ENCODE data around the gene KLF11. TPM values are rescaled to one million over a fixed set of nuclear protein-coding genes. Genes with fewer than 3 reads are reported as not detected.

KLF11 gene
- 5.2 TPM for polyA plus RNA-seq (2013, experiment 1 of 2)
- polyA plus RNA-seq (2013, experiment 2 of 2), result 5.3 TPM

DNA sequence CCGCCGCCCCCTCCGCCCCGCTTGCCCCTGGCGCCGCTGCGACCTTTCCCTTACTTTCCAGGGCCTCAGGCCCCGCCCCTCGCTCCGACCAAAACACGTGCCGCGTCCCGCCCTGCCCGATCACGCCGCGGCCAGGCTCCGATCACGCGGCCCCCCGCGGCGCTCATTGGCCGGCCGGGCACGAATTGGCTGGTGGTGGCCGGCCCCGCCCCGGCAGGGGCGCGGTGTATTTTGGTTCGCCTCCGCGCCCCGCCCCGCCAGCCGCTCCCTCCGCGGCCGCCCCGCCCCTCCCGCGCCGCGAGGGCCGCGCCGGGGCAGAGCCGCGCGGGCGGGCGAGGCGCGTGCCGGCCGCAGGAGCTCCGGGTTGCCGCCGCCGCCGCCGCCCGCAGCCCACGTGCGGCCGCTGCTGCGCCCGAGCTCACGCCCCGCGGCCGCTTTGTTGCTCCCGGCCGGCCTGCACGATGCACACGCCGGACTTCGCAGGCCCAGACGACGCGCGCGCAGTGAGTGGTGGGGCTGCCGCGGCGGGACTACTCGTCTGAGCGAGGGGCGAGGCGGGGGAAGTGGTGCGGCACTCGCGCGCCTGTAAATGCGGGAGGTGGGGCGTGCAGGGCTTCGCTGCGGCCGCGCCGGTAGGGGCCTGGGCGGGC, at the start of gene KLF11:
Gene KLF11 (plus strand): TSS at position 295 of the 650 bp plus-strand sequence. CDS start 167 bp downstream, at position 462.
- no peaks in the 10 kb centered on the region for H3K79me1 ChIP-seq (ENCODE audit: low read length)
- H3K9ac ChIP-seq (ENCODE audit: low read length), result peak within 1 kb of the TSS; percentile 74
- DNase-seq, result peak; percentile 93
- no peak within 1 kb of the TSS for H2BK5ac ChIP-seq (ENCODE audit: low read length)
- H3K4me1 ChIP-seq (ENCODE audit: control insufficient read depth, low read depth, low read length), result no peaks in the 10 kb centered on the region
- H3K27me3 ChIP-seq (ENCODE audit: insufficient read depth, low read length, poor library complexity), result no peaks in the 10 kb centered on the region
- H3K4ac ChIP-seq (ENCODE audit: low read depth, low read length), result peak within 1 kb of the TSS; percentile 77
- no CpG with 5 or more reads among the region's 104 CpGs for WGBS (ENCODE audit: extremely low coverage, insufficient coverage, low lambda C conversion rate)
- H2BK120ac ChIP-seq (ENCODE audit: low read depth, low read length), result no peak within 1 kb of the TSS
- H3K36me3 ChIP-seq (ENCODE audit: control insufficient read depth, insufficient read depth, low read length), result peaks cover 1% of the 10 kb centered on the region
- H3K4me2 ChIP-seq (ENCODE audit: low read length), result peak within 1 kb of the TSS; percentile 40
- no peaks in the 10 kb centered on the region for H3K79me2 ChIP-seq (ENCODE audit: control insufficient read depth, insufficient read depth, low read length)
- H3K4me3 ChIP-seq (ENCODE audit: low read length), result peak within 1 kb of the TSS; percentile 19
- no peak within 1 kb of the TSS for H3K23ac ChIP-seq (ENCODE audit: low read length)
- H3K56ac ChIP-seq (ENCODE audit: low read length), result peak within 1 kb of the TSS; percentile 88
- H3K18ac ChIP-seq (ENCODE audit: low read length), result peak within 1 kb of the TSS; percentile 51
- H3K27ac ChIP-seq (ENCODE audit: low read depth, low read length), result peak within 1 kb of the TSS; percentile 48
- H4K5ac ChIP-seq (ENCODE audit: low read length), result no peak within 1 kb of the TSS
- no peak within 1 kb of the TSS for H2BK15ac ChIP-seq (replicated peaks; ENCODE audit: low read depth)
- no peak within 1 kb of the TSS for H2AK5ac ChIP-seq (ENCODE audit: low read length)
- H4K8ac ChIP-seq (ENCODE audit: low read depth, low read length), result no peak within 1 kb of the TSS

DNA sequence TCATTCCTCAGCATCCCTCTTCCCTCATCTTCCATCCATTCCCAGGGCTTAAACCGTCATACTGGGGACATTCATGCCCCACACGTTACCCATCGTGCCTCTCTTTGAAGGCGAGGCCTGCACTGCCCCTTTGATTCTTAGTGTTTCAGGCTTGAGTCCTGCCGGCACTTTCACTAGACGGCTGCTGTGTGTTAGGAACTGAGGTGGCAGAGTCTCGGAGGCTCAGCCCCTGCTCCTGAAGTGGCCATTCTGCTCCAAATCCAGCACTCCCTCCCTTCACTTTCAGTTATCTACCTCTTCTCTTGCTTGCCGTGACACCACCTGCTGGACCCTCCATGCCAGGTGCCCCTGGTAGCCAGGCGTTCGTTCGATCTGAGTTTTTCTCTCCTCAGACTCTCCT, 48.9 kb upstream of the KLF11 start:
- no peak overlapping the region for H2BK15ac ChIP-seq (replicated peaks; ENCODE audit: low read depth)
- no peaks in the 10 kb centered on the region for H3K27me3 ChIP-seq (ENCODE audit: insufficient read depth, low read length, poor library complexity)
- H4K5ac ChIP-seq (ENCODE audit: low read length), result no peak overlapping the region
- H2AK5ac ChIP-seq (ENCODE audit: low read length), result no peak overlapping the region
- no peak overlapping the region for H2BK120ac ChIP-seq (ENCODE audit: low read depth, low read length)
- WGBS (ENCODE audit: extremely low coverage, insufficient coverage, low lambda C conversion rate), result no CpG with 5 or more reads among the region's 11 CpGs
- H3K27ac ChIP-seq (ENCODE audit: low read depth, low read length), result no peak overlapping the region
- no peak overlapping the region for H2BK5ac ChIP-seq (ENCODE audit: low read length)
- H3K23ac ChIP-seq (ENCODE audit: low read length), result no peak overlapping the region
- H3K18ac ChIP-seq (ENCODE audit: low read length), result no peak overlapping the region
- H3K79me2 ChIP-seq (ENCODE audit: control insufficient read depth, insufficient read depth, low read length), result no peaks in the 10 kb centered on the region
- no peak overlapping the region for H4K8ac ChIP-seq (ENCODE audit: low read depth, low read length)
- H3K56ac ChIP-seq (ENCODE audit: low read length), result no peak overlapping the region
- no peaks in the 10 kb centered on the region for H3K36me3 ChIP-seq (ENCODE audit: control insufficient read depth, insufficient read depth, low read length)
- no peak overlapping the region for H3K4ac ChIP-seq (ENCODE audit: low read depth, low read length)
- H3K4me1 ChIP-seq (ENCODE audit: control insufficient read depth, low read depth, low read length), result no peaks in the 10 kb centered on the region
- no peaks in the 10 kb centered on the region for H3K79me1 ChIP-seq (ENCODE audit: low read length)
- no peak overlapping the region for H3K4me2 ChIP-seq (ENCODE audit: low read length)
- H3K4me3 ChIP-seq (ENCODE audit: low read length), result no peak overlapping the region
- H3K9ac ChIP-seq (ENCODE audit: low read length), result no peak overlapping the region
- no peak for DNase-seq

GRCh38 chr2:9995059-9995458, 48.3 kb upstream of the KLF11 start:
- H2BK120ac ChIP-seq (ENCODE audit: low read depth, low read length), result no peak overlapping the region
- H2AK5ac ChIP-seq (ENCODE audit: low read length), result no peak overlapping the region
- H3K79me1 ChIP-seq (ENCODE audit: low read length), result no peaks in the 10 kb centered on the region
- no peak overlapping the region for H3K9ac ChIP-seq (ENCODE audit: low read length)
- no peak overlapping the region for H3K4ac ChIP-seq (ENCODE audit: low read depth, low read length)
- DNase-seq, result no peak
- H3K36me3 ChIP-seq (ENCODE audit: control insufficient read depth, insufficient read depth, low read length), result no peaks in the 10 kb centered on the region
- no peak overlapping the region for H2BK15ac ChIP-seq (replicated peaks; ENCODE audit: low read depth)
- H4K8ac ChIP-seq (ENCODE audit: low read depth, low read length), result no peak overlapping the region
- H3K4me3 ChIP-seq (ENCODE audit: low read length), result no peak overlapping the region
- no peaks in the 10 kb centered on the region for H3K27me3 ChIP-seq (ENCODE audit: insufficient read depth, low read length, poor library complexity)
- no peak overlapping the region for H3K4me2 ChIP-seq (ENCODE audit: low read length)
- no peak overlapping the region for H3K23ac ChIP-seq (ENCODE audit: low read length)
- no peaks in the 10 kb centered on the region for H3K4me1 ChIP-seq (ENCODE audit: control insufficient read depth, low read depth, low read length)
- no peak overlapping the region for H3K56ac ChIP-seq (ENCODE audit: low read length)
- H4K5ac ChIP-seq (ENCODE audit: low read length), result no peak overlapping the region
- H3K18ac ChIP-seq (ENCODE audit: low read length), result no peak overlapping the region
- H2BK5ac ChIP-seq (ENCODE audit: low read length), result no peak overlapping the region
- WGBS (ENCODE audit: extremely low coverage, insufficient coverage, low lambda C conversion rate), result no CpG with 5 or more reads among the region's 5 CpGs
- no peak overlapping the region for H3K27ac ChIP-seq (ENCODE audit: low read depth, low read length)
- no peaks in the 10 kb centered on the region for H3K79me2 ChIP-seq (ENCODE audit: control insufficient read depth, insufficient read depth, low read length)

- DNase-seq, result no peak
Observed at GRCh38 chr2:9996321-9996720, 47.0 kb upstream of the KLF11 start.

GRCh38 chr2:9997936-9998335, 45.4 kb upstream of the KLF11 start:
- Histone ChIP-seq H3K4ac (ENCODE audit: low read depth, low read length) (no peak overlapping the region), H3K4me1 (ENCODE audit: control insufficient read depth, low read depth, low read length) (no peaks in the 10 kb centered on the region), H3K9ac (ENCODE audit: low read length) (no peak overlapping the region), H3K36me3 (ENCODE audit: control insufficient read depth, insufficient read depth, low read length) (no peaks in the 10 kb centered on the region), H2BK15ac (replicated peaks; ENCODE audit: low read depth) (no peak overlapping the region), H3K27ac (ENCODE audit: low read depth, low read length) (no peak overlapping the region), H3K4me3 (ENCODE audit: low read length) (no peak overlapping the region), H3K79me1 (ENCODE audit: low read length) (no peaks in the 10 kb centered on the region), H3K56ac (ENCODE audit: low read length) (no peak overlapping the region), H3K27me3 (ENCODE audit: insufficient read depth, low read length, poor library complexity) (no peaks in the 10 kb centered on the region), H3K23ac (ENCODE audit: low read length) (no peak overlapping the region), H2BK5ac (ENCODE audit: low read length) (no peak overlapping the region), H3K18ac (ENCODE audit: low read length) (no peak overlapping the region), H3K4me2 (ENCODE audit: low read length) (no peak overlapping the region), H2AK5ac (ENCODE audit: low read length) (no peak overlapping the region), H4K8ac (ENCODE audit: low read depth, low read length) (no peak overlapping the region), H2BK120ac (ENCODE audit: low read depth, low read length) (no peak overlapping the region), H4K5ac (ENCODE audit: low read length) (no peak overlapping the region), H3K79me2 (ENCODE audit: control insufficient read depth, insufficient read depth, low read length) (no peaks in the 10 kb centered on the region)
- no peak for DNase-seq
- no CpG with 5 or more reads among the region's 7 CpGs for WGBS (ENCODE audit: extremely low coverage, insufficient coverage, low lambda C conversion rate)

More at GRCh38 chr2:9996321-9996720, 47.0 kb upstream of the KLF11 start:
- Histone ChIP-seq H3K4me3 (ENCODE audit: low read length) (no peak overlapping the region), H3K4me2 (ENCODE audit: low read length) (no peak overlapping the region), H3K18ac (ENCODE audit: low read length) (no peak overlapping the region), H3K79me1 (ENCODE audit: low read length) (no peaks in the 10 kb centered on the region), H2BK15ac (replicated peaks; ENCODE audit: low read depth) (no peak overlapping the region), H3K36me3 (ENCODE audit: control insufficient read depth, insufficient read depth, low read length) (no peaks in the 10 kb centered on the region), H4K8ac (ENCODE audit: low read depth, low read length) (no peak overlapping the region), H3K56ac (ENCODE audit: low read length) (no peak overlapping the region), H3K27me3 (ENCODE audit: insufficient read depth, low read length, poor library complexity) (no peaks in the 10 kb centered on the region), H4K5ac (ENCODE audit: low read length) (no peak overlapping the region), H3K79me2 (ENCODE audit: control insufficient read depth, insufficient read depth, low read length) (no peaks in the 10 kb centered on the region), H3K23ac (ENCODE audit: low read length) (no peak overlapping the region), H3K27ac (ENCODE audit: low read depth, low read length) (no peak overlapping the region), H3K4me1 (ENCODE audit: control insufficient read depth, low read depth, low read length) (no peaks in the 10 kb centered on the region), H2BK120ac (ENCODE audit: low read depth, low read length) (no peak overlapping the region), H3K4ac (ENCODE audit: low read depth, low read length) (no peak overlapping the region), H2AK5ac (ENCODE audit: low read length) (no peak overlapping the region), H3K9ac (ENCODE audit: low read length) (no peak overlapping the region), H2BK5ac (ENCODE audit: low read length) (no peak overlapping the region)
- no CpG with 5 or more reads among the region's 7 CpGs for WGBS (ENCODE audit: extremely low coverage, insufficient coverage, low lambda C conversion rate)
